Thyroid gland (tissue), 4 donors: ENCODE results near the gene EXD3. TPM values are rescaled to one million over a fixed set of nuclear protein-coding genes. Genes with fewer than 3 reads are reported as not detected.

Experiments
- DNase-seq, 2 donors: peaks; one replicate each; pipeline ENCODE4 v3.0.0-alpha.2; 2019
- H3K27ac ChIP-seq, 3 donors: fragments of 200-600 bp; sonication (generic); 1 replicate in 2 of 3; 2 replicates in 1 of 3; pipeline ENCODE4 v1.5.1; 2016 to 2019; ENCODE audit warnings: mild to moderate bottlenecking in 1 of 3, moderate library complexity in 1 of 3
- H3K27me3 ChIP-seq: fragments of 200-600 bp; sonication (generic); one replicate; pipeline ENCODE4 v1.5.1; 2019
- H3K36me3 ChIP-seq, 2 donors: fragments of 200-600 bp; sonication (generic); one replicate each; pipeline ENCODE4 v1.5.1; 2016 to 2019
- H3K4me1 ChIP-seq, 2 donors: fragments of 200-600 bp; sonication (generic); one replicate each; pipeline ENCODE4 v1.5.1; 2017 to 2019
- H3K4me3 ChIP-seq, 3 donors: fragments of 200-600 bp; sonication (generic); replicated peaks in 1 of 3; 1 replicate in 2 of 3; 2 replicates in 1 of 3; pipeline ENCODE4 v1.5.1; 2016; ENCODE audit warnings: mild to moderate bottlenecking in 1 of 3
- H3K9me3 ChIP-seq: fragments of 200-600 bp; sonication (generic); one replicate; pipeline ENCODE4 v1.5.1; 2017
- POLR2A ChIP-seq, 2 donors: fragments of 450-650 bp; IDR thresholded peaks; one replicate each; pipeline ENCODE4 v1.6.1; 2017; ENCODE audit warnings: antibody characterized with exemption in 2 of 2, mild to moderate bottlenecking in 2 of 2, moderate library complexity in 1 of 2
- WGBS, 2 donors: methylation state at CpG; one replicate each; pipeline ENCODE4 v1.1.5; 2017; 5-methylcytosine and 5-hydroxymethylcytosine counted together
- intact Hi-C: fragments of 100-400 bp; cut with DNase I; formaldehyde crosslinking; loops from one replicate; pipeline ENCODE4 v1.15.1; 2023
- total RNA-seq, 4 donors: library from RNA; depleted of rRNA; stranded (reverse); fragments of >200 nt; gene quantifications; one replicate each; pipeline ENCODE4 v1.2.3, GENCODE V29; 2016
- TF ChIP-seq, protein P1 (sequence below), 6 experiments: fragments of 200-600 bp in 3 of 6; fragments of 450-650 bp in 3 of 6; sonication (generic) in 3 of 6; IDR thresholded peaks; one replicate each; pipeline ENCODE4 v1.5.1; 2016 to 2019; ENCODE audit warnings: antibody characterized with exemption in 6 of 6, mild to moderate bottlenecking in 2 of 6, inconsistent platforms in 1 of 6, moderate library complexity in 1 of 6

EXD3 gene
- total RNA-seq, 4 donors from 2014 or later: 13.0 to 32.0 (median 26.6) TPM

DNA sequence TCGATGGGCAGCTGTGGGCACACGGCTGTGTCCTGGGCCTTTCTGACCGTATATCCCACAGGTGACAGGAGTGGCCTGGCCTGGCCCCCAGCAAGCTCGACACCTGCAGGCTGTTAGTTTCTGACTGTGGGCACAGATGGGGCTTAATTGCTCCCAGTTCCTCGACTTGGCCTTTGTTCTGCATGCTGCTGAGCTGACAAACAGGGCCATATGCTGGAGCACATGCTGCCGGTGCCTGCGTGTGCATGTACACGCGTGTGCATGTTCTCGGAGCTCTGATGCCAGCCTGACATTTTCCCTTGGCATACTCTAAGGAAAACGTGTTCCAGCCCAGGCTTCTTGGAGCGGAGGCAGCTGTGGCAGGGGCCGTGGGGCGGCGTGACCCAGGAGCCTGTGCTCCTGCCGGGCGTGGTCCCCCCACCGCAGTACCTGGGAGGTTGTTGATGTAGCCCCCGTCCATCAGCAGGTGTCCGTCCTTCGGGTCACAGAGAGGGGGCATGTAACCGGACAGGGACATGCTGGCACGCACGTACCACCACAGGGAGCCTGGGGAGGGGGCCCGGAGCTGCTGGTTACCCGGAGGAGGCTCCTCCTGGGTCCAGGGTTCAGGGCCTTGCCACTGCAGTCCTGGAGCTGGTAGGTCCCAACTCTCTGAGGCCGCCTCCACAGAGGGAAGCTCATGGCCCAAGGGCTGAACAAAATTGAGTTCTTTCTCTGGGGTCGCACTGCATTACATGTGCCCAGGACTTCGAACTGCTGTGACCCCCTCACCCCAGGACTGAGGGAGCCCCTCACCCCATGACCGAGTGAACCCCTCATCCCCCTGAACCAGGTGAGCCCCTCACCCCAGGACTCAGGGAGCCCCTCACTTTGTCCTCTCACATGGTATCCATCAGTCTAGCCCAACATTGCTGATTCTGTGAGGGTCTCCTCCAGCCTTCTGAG is 40.3 kb upstream of the EXD3 start:
- TF ChIP-seq POLR2A (IDR thresholded peaks at IDR 0.05): no peak
- TF ChIP-seq, protein P1, sequence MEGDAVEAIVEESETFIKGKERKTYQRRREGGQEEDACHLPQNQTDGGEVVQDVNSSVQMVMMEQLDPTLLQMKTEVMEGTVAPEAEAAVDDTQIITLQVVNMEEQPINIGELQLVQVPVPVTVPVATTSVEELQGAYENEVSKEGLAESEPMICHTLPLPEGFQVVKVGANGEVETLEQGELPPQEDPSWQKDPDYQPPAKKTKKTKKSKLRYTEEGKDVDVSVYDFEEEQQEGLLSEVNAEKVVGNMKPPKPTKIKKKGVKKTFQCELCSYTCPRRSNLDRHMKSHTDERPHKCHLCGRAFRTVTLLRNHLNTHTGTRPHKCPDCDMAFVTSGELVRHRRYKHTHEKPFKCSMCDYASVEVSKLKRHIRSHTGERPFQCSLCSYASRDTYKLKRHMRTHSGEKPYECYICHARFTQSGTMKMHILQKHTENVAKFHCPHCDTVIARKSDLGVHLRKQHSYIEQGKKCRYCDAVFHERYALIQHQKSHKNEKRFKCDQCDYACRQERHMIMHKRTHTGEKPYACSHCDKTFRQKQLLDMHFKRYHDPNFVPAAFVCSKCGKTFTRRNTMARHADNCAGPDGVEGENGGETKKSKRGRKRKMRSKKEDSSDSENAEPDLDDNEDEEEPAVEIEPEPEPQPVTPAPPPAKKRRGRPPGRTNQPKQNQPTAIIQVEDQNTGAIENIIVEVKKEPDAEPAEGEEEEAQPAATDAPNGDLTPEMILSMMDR (IDR thresholded peaks at IDR 0.05): no peak
- Histone ChIP-seq H3K27ac (no peak overlapping the region), H3K4me1 (peaks cover 9 to 13% of the 10 kb centered on the region in 2 donors), H3K27me3 (no peaks in the 10 kb centered on the region), H3K36me3 (no peaks in the 10 kb centered on the region), H3K9me3 (no peaks in the 10 kb centered on the region), H3K4me3 (no peak overlapping the region)
- no peak for DNase-seq
- 93 to 96% methylated on average over 21 to 22 of the region's 30 CpGs for WGBS, 2 donors
- intact Hi-C loops: no loop called here

DNA sequence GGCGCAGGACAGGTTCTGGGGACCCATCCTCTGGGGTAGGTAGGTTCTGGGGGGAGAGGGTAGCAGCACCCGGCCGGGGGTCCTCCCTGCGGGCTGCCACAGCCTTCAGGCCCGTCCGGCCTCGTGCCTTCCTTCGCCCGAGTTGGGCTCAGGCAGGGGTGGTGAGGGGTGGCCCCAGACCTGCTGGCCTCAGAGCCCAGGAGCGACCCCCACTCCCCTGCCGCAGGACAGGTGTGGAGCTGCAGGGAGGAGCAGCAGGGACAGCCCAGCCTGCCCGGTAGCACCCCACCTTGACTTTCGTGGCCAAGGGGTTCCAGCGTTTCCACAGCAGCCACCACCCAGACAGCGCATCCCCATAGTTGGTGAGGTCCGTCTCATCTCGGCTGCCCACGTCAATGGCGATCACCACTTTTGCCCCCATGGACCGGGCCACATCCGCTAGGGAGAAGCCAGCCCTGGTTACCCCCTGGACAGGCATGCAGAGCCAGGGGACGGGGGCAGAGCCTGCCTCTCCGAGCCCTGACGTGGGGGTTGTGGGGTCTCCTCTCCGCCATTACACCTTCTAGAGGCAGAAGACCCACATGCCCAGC is 39.5 kb upstream of the EXD3 start:
- Histone ChIP-seq H3K27me3 (no peaks in the 10 kb centered on the region), H3K9me3 (no peaks in the 10 kb centered on the region), H3K27ac (no peak overlapping the region), H3K36me3 (no peaks in the 10 kb centered on the region), H3K4me3 (no peak overlapping the region), H3K4me1 (peaks cover 13 to 21% of the 10 kb centered on the region in 2 donors)
- WGBS, 2 donors: 90 to 97% methylated on average over 6 to 14 of the region's 25 CpGs
- TF ChIP-seq POLR2A (IDR thresholded peaks at IDR 0.05): no peak
- TF ChIP-seq, protein P1 (IDR thresholded peaks at IDR 0.05): no peak
- intact Hi-C loops: no loop called here
- no peak for DNase-seq

DNA sequence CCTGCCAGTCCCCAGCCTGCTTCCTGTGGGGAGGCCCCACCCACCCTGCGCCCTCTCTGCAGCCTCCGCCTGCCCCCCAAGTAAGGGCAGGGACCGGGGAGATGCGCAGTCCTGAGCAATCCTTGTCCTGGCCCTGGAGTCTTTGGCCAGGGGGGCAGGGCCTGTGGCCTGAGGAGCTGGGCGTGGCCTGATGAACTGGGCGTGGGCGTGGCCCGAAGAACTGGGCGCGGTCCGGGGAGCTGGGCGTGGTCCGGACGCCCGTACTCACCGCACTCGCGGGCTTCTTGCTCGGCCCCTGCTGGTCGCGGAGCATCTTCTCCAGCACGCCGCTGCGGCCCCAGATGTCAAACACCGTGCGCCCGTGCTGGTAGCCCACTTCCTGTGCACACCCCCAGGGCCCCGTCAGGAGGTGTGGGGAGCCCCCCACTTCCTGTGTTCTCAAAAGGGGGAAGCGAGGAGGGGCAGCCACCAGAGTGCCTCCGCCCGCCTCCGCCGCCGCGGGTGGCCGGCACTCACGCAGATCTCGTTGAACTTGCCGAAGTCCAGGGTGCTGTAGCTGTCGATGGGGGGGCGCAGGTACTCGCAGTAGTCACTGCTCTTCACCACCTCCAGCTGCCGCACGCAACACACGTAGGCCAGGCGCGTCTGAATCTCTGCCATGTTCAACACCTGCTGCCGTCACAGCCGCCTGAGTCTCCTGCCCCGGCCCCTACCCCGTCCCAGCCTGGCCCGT is 38.9 kb upstream of the EXD3 start:
- H3K4me3 ChIP-seq: no peak overlapping the region
- H3K27ac ChIP-seq: no peak overlapping the region
- no peaks in the 10 kb centered on the region for H3K27me3 ChIP-seq
- intact Hi-C loops: no loop called here
- DNase-seq: peak in 1 of 2 donors; percentile 42
- TF ChIP-seq, protein P1 (IDR thresholded peaks at IDR 0.05): no peak
- TF ChIP-seq POLR2A (IDR thresholded peaks at IDR 0.05): no peak
- no peaks in the 10 kb centered on the region for H3K36me3 ChIP-seq
- 69 to 85% methylated on average over 7 to 14 of the region's 52 CpGs for WGBS, 2 donors
- peaks cover 13 to 26% of the 10 kb centered on the region in 2 donors for H3K4me1 ChIP-seq
- no peaks in the 10 kb centered on the region for H3K9me3 ChIP-seq

DNA sequence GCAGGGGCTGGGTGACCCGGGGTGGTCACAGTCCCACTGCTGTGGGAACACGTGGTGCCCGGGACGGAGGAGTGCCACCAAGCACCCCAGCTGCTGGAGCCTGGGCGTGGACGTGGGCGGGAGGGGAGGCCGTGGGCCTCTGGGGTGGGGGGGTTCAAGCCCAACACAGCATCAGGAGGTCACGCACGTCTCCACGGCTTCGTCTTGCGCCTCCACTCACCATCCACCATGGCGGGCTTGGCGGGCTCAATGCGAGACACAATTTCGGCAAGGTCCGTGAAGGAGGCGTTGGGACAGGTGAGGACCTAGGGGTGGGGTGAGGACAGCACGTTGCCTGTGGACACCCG is 38.3 kb upstream of the EXD3 start:
- Histone ChIP-seq H3K36me3 (no peaks in the 10 kb centered on the region), H3K27ac (no peak overlapping the region), H3K4me3 (no peak overlapping the region), H3K4me1 (peaks cover 13 to 29% of the 10 kb centered on the region in 2 donors), H3K27me3 (no peaks in the 10 kb centered on the region), H3K9me3 (no peaks in the 10 kb centered on the region)
- TF ChIP-seq, protein P1 (IDR thresholded peaks at IDR 0.05): no peak
- no peak for TF ChIP-seq POLR2A (IDR thresholded peaks at IDR 0.05)
- no peak for DNase-seq
- 94 to 98% methylated on average over 15 to 21 of the region's 21 CpGs for WGBS, 2 donors
- intact Hi-C loops: no loop called here
